ENCODE measurements around the gene IL1RN. TPM values are rescaled to one million over a fixed set of nuclear protein-coding genes. Genes with fewer than 3 reads are reported as not detected.

The IL1RN gene
- total RNA-seq, 2 donors from 2014 or later: 0.68 to 1.2 TPM

DNA sequence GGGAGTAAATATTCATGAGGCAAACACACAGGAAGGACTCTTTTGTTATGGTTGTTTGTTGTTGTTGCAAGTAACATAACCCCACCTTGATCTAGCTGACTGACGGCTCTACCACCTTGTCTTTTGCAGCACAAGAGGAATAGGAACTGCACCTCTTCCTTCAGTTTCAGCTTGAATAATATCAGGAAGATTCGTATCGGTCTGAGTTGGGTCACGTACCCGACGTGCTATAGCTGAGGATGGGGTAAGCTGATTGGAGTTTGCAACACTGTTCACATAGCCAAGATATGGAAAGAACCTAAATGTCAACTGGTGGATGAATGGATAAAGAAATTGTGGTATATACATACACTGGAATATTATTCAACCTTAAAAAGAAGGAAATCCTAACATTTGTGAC lies 14.5 kb upstream of the IL1RN start:
- Mint-ChIP-seq H3K27ac (no peak overlapping the region), H3K4me1 (peaks cover 6% of the 10 kb centered on the region), H3K4me3 (no peak overlapping the region), H3K36me3 (ENCODE audit: low read depth) (no peaks in the 10 kb centered on the region), H3K27me3 (peaks cover 17% of the 10 kb centered on the region)
- DNase-seq: no peak
- no peak for ATAC-seq
- H3K9me3 ChIP-seq (ENCODE audit: control insufficient read depth, low read length, poor library complexity, severe bottlenecking): no peaks in the 10 kb centered on the region

DNA sequence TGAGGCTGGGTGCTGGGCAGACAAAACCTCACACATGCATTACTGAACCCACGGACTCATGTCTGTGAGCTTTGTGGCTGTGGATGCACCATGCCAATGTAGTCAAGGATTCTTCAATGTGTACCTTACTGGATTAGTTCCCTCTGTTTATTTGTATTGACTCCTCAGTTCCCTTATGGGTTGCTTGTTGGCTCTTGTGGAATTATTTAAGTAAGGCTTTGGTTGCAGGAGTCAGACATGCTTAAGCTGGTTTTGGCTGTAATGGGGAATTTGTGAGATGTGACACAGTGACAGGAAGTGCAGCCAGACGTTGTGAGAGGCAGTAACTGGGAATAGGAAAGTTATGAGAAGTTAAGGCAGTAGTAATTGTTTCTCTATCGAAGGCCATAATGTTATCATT lies 13.6 kb upstream of the IL1RN start:
- Mint-ChIP-seq H3K27ac (no peak overlapping the region), H3K4me3 (no peak overlapping the region), H3K36me3 (ENCODE audit: low read depth) (no peaks in the 10 kb centered on the region), H3K4me1 (peaks cover 4% of the 10 kb centered on the region), H3K27me3 (peaks cover 10% of the 10 kb centered on the region)
- no peak for DNase-seq
- no peaks in the 10 kb centered on the region for H3K9me3 ChIP-seq (ENCODE audit: control insufficient read depth, low read length, poor library complexity, severe bottlenecking)
- no peak for ATAC-seq

DNA sequence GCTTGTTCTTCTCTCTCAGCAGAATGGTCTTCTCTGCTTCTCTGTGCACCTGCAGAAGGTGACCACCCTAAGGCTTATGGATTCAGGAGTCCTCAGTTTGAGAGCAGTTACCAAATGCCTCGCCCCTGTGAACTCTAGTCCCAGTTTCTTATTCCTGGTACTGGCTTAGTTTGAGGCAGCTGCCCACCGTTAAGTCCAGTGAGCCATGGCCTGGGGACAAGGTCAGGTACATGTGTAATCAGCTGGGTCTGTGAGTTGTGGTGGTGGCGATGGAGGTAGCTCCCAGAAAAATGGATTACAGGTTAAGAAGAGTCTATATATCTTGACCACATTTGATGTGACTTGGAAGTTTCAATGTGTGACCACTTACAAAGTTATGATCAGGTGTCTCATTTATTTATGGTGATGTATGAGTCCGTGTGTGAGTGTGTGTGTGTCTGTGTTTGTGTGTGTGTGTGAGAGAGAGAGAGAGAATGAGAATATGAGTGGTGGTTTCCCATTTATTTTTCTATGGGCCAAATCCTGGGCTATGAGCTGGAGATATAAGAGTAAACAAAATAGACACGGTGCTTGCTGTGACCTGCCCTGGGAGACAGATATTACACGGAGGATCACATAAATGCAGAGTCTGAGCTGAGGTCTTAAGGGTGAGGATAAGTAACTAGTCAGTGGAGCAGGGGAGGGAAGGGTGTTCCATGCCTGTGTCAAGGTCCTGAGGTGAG lies 13.0 kb upstream of the IL1RN start:
- Mint-ChIP-seq H3K4me3 (no peak overlapping the region), H3K36me3 (ENCODE audit: low read depth) (no peaks in the 10 kb centered on the region), H3K27ac (no peak overlapping the region), H3K27me3 (peaks cover 9% of the 10 kb centered on the region), H3K4me1 (peaks cover 4% of the 10 kb centered on the region)
- no peak for ATAC-seq
- H3K9me3 ChIP-seq (ENCODE audit: control insufficient read depth, low read length, poor library complexity, severe bottlenecking): no peaks in the 10 kb centered on the region
- no peak for DNase-seq

DNA sequence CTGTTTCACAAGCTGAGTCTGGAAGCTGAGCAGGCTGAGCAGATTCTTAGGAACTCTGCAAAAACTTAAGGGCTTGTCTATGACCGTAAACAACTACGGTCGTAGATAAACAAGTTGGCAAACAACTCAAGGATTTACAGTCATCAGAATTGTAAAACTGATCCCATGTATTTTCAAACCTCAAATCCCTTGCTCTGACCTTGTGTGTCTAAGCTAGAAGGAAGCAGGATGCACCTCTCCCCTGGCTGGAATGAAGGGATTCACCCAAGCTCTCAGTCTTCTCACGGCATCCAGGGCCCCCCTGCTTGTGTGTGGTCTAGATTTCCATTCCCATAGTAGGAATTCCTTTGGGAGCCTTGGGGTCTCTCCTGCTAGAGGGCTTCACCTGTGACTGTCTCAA lies 12.4 kb upstream of the IL1RN start:
- ATAC-seq: no peak
- no peak overlapping the region for H3K4me3 Mint-ChIP-seq
- H3K4me1 Mint-ChIP-seq: peaks cover 4% of the 10 kb centered on the region
- H3K27ac Mint-ChIP-seq: no peak overlapping the region
- H3K36me3 Mint-ChIP-seq (ENCODE audit: low read depth): no peaks in the 10 kb centered on the region
- H3K27me3 Mint-ChIP-seq: peaks cover 5% of the 10 kb centered on the region
- no peak for DNase-seq
- H3K9me3 ChIP-seq (ENCODE audit: control insufficient read depth, low read length, poor library complexity, severe bottlenecking): no peaks in the 10 kb centered on the region

DNA sequence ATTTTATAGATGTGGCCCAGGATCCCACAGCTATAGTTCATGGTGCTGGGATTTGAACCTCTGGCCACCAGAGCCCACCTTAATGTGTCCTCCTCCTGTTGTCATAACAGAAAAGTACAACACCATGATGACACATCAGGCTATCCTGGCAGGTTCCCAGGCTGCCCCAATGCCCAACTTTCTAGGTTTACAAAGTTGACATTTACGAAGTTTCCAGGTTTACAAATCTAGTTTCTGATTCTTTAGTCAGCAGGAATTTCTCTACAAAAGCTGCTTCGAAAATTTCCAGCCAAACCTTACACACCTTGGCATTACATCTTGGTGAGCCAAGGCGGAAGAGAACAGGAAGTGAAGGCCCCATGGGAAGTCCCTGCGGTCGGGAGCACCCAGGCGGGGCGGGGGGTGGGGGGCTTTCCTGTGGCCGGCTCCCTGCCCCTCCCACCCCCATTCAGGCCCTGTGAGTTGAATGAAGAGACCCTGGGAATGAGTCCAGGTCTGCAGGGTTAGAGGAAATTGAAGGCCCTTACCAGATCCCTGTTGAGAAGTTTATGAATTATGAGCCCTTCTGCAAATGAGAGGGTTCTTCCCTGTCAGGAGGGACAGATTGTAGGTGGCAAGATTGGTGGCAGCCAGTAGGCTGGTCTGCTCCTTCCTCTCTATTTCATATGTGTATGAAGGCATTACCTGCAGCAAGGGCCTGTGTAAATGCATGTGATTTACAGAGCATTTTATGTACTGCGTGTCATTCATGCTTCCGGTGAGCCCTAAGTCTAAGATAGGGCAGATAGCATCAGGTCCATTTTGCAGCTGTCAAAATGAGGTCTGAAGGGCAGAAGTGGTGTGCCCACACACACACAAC lies 11.1 kb upstream of the IL1RN start:
- Mint-ChIP-seq H3K4me1 (peaks cover 6% of the 10 kb centered on the region), H3K27me3 (peaks cover 3% of the 10 kb centered on the region), H3K27ac (no peak overlapping the region), H3K36me3 (ENCODE audit: low read depth) (no peaks in the 10 kb centered on the region), H3K4me3 (peak overlapping the region; percentile 57)
- no peak for DNase-seq
- ATAC-seq: peak; percentile 68
- no peaks in the 10 kb centered on the region for H3K9me3 ChIP-seq (ENCODE audit: control insufficient read depth, low read length, poor library complexity, severe bottlenecking)

DNA sequence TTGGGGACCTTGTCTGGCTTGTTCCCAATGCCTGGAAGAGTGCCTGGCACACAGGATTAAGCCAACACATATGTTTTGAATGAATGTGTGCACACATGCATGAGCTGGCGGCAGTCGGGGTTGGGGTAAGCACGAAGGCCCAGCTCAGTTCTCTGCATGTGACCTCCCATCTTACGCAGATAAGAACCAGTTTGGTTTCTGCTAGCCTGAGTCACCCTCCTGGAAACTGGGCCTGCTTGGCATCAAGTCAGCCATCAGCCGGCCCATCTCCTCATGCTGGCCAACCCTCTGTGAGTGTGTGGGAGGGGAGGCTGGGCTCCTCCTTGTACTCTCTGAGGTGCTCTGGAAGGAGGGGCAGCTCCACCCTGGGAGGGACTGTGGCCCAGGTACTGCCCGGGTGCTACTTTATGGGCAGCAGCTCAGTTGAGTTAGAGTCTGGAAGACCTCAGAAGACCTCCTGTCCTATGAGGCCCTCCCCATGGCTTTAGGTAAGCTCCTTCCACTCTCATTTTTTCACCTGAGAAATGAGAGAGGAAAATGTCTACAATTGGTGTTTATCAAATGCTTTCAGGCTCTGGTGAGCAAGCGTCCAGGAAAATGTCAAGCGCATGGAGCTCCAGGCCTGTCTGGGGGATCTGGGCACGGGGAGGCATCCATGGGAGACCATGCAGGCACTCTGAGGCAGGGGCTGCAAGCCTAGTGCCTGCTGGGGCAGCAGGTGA lies 9.7 kb upstream of the IL1RN start:
- H3K9me3 ChIP-seq (ENCODE audit: control insufficient read depth, low read length, poor library complexity, severe bottlenecking): no peaks in the 10 kb centered on the region
- ATAC-seq (no peak), DNase-seq (no peak)
- H3K4me1 Mint-ChIP-seq: peaks cover 6% of the 10 kb centered on the region
- no peaks in the 10 kb centered on the region for H3K36me3 Mint-ChIP-seq (ENCODE audit: low read depth)
- H3K27ac Mint-ChIP-seq: no peak overlapping the region
- peaks cover 13% of the 10 kb centered on the region for H3K27me3 Mint-ChIP-seq
- no peak overlapping the region for H3K4me3 Mint-ChIP-seq

DNA sequence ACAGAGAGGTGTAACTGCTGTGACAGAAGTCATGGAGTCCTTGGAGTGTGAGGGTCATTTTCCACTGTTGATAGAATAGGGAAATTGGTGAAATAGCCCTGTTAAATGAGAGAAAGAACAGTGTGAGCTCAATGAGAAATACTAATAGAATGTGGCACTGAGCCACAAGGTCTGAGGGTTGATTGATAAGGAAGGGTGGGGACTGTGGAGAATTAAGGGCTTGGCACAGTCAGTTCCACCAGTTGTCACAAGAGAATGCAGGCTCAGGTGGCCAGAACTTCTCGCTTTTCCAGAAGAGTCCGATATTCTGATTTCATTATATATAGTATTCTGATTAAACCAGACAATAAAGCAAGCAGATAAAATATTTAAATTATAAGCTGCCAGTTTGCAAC lies 9.1 kb upstream of the IL1RN start:
- no peaks in the 10 kb centered on the region for H3K36me3 Mint-ChIP-seq (ENCODE audit: low read depth)
- H3K27me3 Mint-ChIP-seq: peaks cover 13% of the 10 kb centered on the region
- H3K9me3 ChIP-seq (ENCODE audit: control insufficient read depth, low read length, poor library complexity, severe bottlenecking): no peaks in the 10 kb centered on the region
- H3K4me3 Mint-ChIP-seq: no peak overlapping the region
- H3K4me1 Mint-ChIP-seq: peaks cover 6% of the 10 kb centered on the region
- no peak for DNase-seq
- no peak for ATAC-seq
- H3K27ac Mint-ChIP-seq: no peak overlapping the region

DNA sequence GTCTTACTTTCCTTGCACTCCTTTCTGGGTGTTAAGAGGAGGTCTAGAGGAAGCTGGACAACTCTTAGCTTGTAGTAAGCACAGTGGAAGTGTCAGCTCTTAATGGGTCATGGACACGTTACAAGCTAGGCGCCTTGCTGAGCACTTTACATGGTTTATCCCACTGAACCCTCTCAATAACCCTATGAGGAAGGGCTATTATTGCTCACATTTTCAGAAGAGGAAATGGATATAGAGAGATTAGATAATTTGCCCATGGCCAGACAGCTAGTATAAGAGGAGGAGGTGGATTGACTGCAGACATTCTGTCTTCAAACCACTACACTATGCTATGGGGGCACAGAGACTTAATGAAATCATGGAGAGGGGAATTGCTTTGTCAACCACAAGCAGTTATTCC lies 8.3 kb upstream of the IL1RN start:
- H3K4me1 Mint-ChIP-seq: peaks cover 10% of the 10 kb centered on the region
- peaks cover 17% of the 10 kb centered on the region for H3K27me3 Mint-ChIP-seq
- ATAC-seq: no peak
- H3K9me3 ChIP-seq (ENCODE audit: control insufficient read depth, low read length, poor library complexity, severe bottlenecking): no peaks in the 10 kb centered on the region
- H3K36me3 Mint-ChIP-seq (ENCODE audit: low read depth): no peaks in the 10 kb centered on the region
- no peak overlapping the region for H3K4me3 Mint-ChIP-seq
- H3K27ac Mint-ChIP-seq: no peak overlapping the region
- no peak for DNase-seq

DNA sequence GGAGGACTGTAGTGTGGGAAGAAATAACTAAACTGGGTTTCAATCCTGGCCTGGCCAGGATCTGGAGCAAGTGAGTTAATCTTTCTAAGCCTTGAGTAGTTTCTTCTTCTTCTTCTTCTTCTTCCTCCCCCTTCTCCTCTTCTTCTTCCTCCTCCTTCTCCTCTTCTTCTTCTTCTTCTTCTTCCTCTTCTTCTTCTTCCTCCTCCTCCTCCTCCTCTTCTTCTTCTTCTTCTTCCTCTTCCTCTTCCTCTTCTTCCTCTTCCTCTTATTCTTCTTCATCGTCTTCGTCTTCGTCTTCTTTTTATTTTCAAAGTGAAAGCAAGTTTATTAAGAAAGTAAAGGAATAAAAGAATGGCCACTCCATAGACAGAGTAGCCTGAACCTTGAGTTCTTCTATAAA lies 6.5 kb upstream of the IL1RN start:
- no peaks in the 10 kb centered on the region for H3K9me3 ChIP-seq (ENCODE audit: control insufficient read depth, low read length, poor library complexity, severe bottlenecking)
- Mint-ChIP-seq H3K27me3 (peaks cover 20% of the 10 kb centered on the region), H3K36me3 (ENCODE audit: low read depth) (no peaks in the 10 kb centered on the region), H3K27ac (no peak overlapping the region), H3K4me3 (no peak overlapping the region), H3K4me1 (peaks cover 16% of the 10 kb centered on the region)
- no peak for ATAC-seq
- no peak for DNase-seq

DNA sequence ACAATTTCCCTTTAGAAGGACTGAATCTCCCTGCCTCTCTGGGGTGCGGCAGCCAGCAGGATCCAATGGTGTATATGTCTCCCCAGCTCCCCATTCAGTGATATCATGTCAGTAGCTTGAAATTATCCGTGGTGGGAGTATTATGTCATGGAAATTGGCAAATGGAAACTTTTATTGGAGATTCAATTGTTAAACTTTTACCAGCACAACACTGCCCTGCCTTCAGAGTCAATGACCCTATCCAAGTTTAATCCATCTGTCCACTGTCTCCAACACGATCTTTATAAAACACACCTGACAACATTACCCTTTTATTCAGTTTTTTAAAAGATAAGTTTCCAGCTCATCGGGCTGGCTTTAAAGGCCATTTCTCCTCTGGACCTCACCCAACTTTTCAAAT lies 5.0 kb upstream of the IL1RN start:
- H3K4me1 Mint-ChIP-seq: peaks cover 14% of the 10 kb centered on the region

DNA sequence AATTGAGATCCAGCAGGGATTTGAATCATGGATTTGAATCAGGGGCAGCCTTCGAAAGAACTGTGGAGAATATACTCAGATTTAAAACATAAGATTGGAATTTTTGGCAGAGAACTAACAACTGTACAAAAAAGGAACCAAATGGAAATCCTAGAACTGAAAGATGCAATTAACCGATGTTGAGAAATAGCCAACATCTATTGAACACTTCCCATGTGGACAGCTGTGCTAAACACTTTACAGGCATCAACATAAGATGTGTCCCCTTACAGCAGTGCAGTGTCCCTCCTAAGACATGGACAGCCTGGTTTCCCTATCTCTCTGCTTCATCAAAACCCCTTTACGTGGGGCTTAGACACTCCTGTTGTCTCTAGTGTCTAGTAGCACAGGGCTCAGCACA lies 3.7 kb upstream of the IL1RN start:
- H3K4me3 Mint-ChIP-seq: no peak overlapping the region
- H3K36me3 Mint-ChIP-seq (ENCODE audit: low read depth): no peaks in the 10 kb centered on the region

More for the DNA sequence above, 5.0 kb upstream of the IL1RN start:
- peaks cover 20% of the 10 kb centered on the region for H3K27me3 Mint-ChIP-seq
- no peak overlapping the region for H3K4me3 Mint-ChIP-seq
- ATAC-seq (no peak), DNase-seq (no peak)
- no peak overlapping the region for H3K27ac Mint-ChIP-seq
- H3K36me3 Mint-ChIP-seq (ENCODE audit: low read depth): no peaks in the 10 kb centered on the region
- H3K9me3 ChIP-seq (ENCODE audit: control insufficient read depth, low read length, poor library complexity, severe bottlenecking): no peaks in the 10 kb centered on the region

DNA sequence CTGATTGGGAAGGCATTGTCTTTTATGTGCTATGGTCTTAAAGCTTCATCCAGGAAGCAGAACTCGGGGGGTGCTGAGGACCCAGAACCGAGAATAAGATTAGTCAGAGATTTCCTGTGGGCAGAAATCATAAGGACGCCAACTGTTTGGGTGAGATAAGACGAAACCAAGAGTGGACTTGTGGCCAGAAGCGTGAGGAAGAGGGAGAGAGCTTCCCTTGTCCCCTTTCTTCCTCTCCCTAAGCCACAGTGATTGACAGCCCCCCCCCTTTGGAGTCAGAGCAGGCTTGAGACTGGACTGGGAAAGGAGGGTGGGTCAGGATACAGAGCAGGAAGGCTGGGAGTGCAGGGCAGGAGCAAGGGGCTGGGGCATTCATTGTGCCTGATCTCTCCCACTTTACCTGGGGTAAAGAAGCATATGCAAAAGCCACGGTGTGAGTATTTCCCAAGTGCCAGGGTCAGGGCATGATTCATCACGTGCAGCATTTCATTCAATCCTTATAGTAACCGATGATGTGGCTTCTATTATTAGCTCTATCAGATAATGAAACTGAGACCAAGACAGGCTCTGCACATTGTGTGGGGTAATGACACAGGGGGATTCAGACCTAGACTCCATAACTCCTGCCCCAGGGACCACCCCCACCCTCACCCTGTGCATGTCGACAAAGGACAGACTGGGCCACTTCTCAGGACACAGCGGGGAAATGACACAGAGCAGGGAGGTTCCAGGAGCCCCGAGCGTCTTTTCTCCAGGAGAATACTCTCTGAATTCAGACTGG lies 3.0 kb upstream of the IL1RN start:
- Mint-ChIP-seq H3K36me3 (ENCODE audit: low read depth) (no peaks in the 10 kb centered on the region), H3K4me1 (peaks cover 12% of the 10 kb centered on the region), H3K27me3 (peaks cover 20% of the 10 kb centered on the region), H3K4me3 (no peak overlapping the region), H3K27ac (no peak overlapping the region)
- ATAC-seq (no peak), DNase-seq (no peak)
- no peaks in the 10 kb centered on the region for H3K9me3 ChIP-seq (ENCODE audit: control insufficient read depth, low read length, poor library complexity, severe bottlenecking)

More for the DNA sequence above, 3.7 kb upstream of the IL1RN start:
- Mint-ChIP-seq H3K4me1 (peaks cover 12% of the 10 kb centered on the region), H3K27ac (no peak overlapping the region), H3K27me3 (peaks cover 20% of the 10 kb centered on the region)
- DNase-seq (no peak), ATAC-seq (no peak)
- H3K9me3 ChIP-seq (ENCODE audit: control insufficient read depth, low read length, poor library complexity, severe bottlenecking): no peaks in the 10 kb centered on the region
